HEK293T (cell line): ENCODE results near the gene SRP68.

Experiments used
- ARNT ChIP-seq: fragments of 450-650 bp; IDR thresholded peaks from 2 replicates; pipeline ENCODE4 v1.6.1; 2017; ENCODE audit warnings: mild to moderate bottlenecking
- BHLHE40 ChIP-seq: fragments of 450-650 bp; IDR thresholded peaks from 2 replicates; pipeline ENCODE4 v1.6.1; 2016; ENCODE audit warnings: mild to moderate bottlenecking, moderate library complexity, borderline replicate concordance
- ELF4 ChIP-seq: fragments of 450-650 bp; IDR thresholded peaks from 2 replicates; pipeline ENCODE4 v1.6.1; 2017; ENCODE audit warnings: antibody characterized with exemption
- FOXK2 ChIP-seq: fragments of 450-650 bp; IDR thresholded peaks from 2 replicates; pipeline ENCODE4 v1.6.1; 2016; ENCODE audit warnings: mild to moderate bottlenecking
- FOXM1 ChIP-seq: fragments of 450-650 bp; IDR thresholded peaks from 2 replicates; pipeline ENCODE4 v1.6.1; 2017; ENCODE audit warnings: mild to moderate bottlenecking, borderline replicate concordance
- HDGF ChIP-seq: fragments of 450-650 bp; IDR thresholded peaks from 2 replicates; pipeline ENCODE4 v1.6.1; 2017; ENCODE audit warnings: antibody characterized with exemption, borderline replicate concordance
- LEF1 ChIP-seq: fragments of 450-650 bp; IDR thresholded peaks from 2 replicates; pipeline ENCODE4 v1.6.1; 2017; ENCODE audit warnings: mild to moderate bottlenecking, borderline replicate concordance
- SP1 ChIP-seq: fragments of 450-650 bp; IDR thresholded peaks from 2 replicates; pipeline ENCODE4 v1.6.1; 2017
- TARDBP ChIP-seq: fragments of 450-650 bp; IDR thresholded peaks from 2 replicates; pipeline ENCODE4 v1.6.1; 2016

DNA sequence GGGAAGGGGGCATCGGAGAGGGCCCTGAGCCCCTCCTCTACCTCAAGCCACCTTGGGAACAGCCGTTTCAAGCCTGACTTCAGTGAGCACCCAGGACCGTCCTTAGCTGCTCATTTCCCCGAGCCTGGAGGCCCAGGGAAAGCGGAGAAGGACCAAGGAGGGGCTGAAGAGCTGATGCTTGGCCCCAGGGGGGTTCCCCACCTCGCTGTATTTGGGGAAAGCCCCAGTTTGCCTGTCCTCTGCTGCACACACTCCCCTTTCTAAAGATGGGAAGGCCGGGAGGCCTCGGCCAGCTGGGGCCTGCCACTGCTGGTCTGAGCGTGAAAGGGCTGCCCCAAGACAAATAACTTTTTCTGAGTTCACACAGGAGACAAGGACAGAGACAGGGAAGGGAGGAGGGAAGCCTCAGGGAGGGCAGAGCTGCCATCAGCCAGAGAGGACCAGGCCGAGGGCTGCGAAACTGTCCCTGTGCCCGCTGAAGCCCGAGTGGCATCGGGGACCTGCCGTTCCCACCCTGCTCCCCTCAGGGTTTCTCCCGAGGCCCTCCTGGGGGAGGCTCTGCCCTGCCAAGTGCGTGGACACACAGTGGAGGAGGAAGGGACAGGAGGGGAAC lies 18.3 kb upstream of the SRP68 start:
- TF ChIP-seq FOXM1 (no peak), FOXK2 (no peak), SP1 (no peak), HDGF (no peak), TARDBP (no peak), ARNT (no peak), LEF1 (no peak), BHLHE40 (no peak), ELF4 (no peak)
